ENCODE data around the gene PDXDC1. TPM values are rescaled to one million over a fixed set of nuclear protein-coding genes. Genes with fewer than 3 reads are reported as not detected.
"Not testable (repeated sequence)": the region's sequence is repeated elsewhere in the genome, so short reads cannot be mapped to it uniquely, and the experiment has no call there.

PDXDC1 gene
- total RNA-seq, 2 experiments from 2014 or later = 46.4 to 46.6 TPM

GRCh38 chr16:14958323-14958600 is 16.6 kb upstream of the PDXDC1 start:
- H3K4me3 Mint-ChIP-seq = no peak overlapping the region
- CTCF ChIA-PET = no interaction called here
- no peaks in the 10 kb centered on the region for H3K9me3 Mint-ChIP-seq (ENCODE audit: insufficient read depth)
- H3K36me3 Mint-ChIP-seq (ENCODE audit: low read depth) = no peaks in the 10 kb centered on the region
- no peak for DNase-seq
- peaks cover 9% of the 10 kb centered on the region for H3K27me3 Mint-ChIP-seq (ENCODE audit: low read depth)
- no peaks in the 10 kb centered on the region for H3K4me1 Mint-ChIP-seq (ENCODE audit: low read depth)
- POLR2A ChIA-PET = no interaction called here
- H3K27ac Mint-ChIP-seq = no peak overlapping the region
- ATAC-seq = no peak

- Mint-ChIP-seq H3K27me3 (ENCODE audit: low read depth) (peaks cover 13% of the 10 kb centered on the region), H3K4me1 (ENCODE audit: low read depth) (no peaks in the 10 kb centered on the region), H3K9me3 (ENCODE audit: insufficient read depth) (no peaks in the 10 kb centered on the region), H3K36me3 (ENCODE audit: low read depth) (no peaks in the 10 kb centered on the region), H3K27ac (no peak overlapping the region), H3K4me3 (no peak overlapping the region)
- ChIA-PET POLR2A (no interaction called here), CTCF (no interaction called here)
- DNase-seq (no peak), ATAC-seq (no peak)
These were observed 15.9 kb upstream of the PDXDC1 start for GRCh38 chr16:14958970-14959369.

- ATAC-seq (no peak), DNase-seq (no peak)
- Mint-ChIP-seq H3K36me3 (ENCODE audit: low read depth) (no peaks in the 10 kb centered on the region), H3K27ac (no peak overlapping the region), H3K4me1 (ENCODE audit: low read depth) (no peaks in the 10 kb centered on the region), H3K9me3 (ENCODE audit: insufficient read depth) (no peaks in the 10 kb centered on the region), H3K27me3 (ENCODE audit: low read depth) (peaks cover 14% of the 10 kb centered on the region), H3K4me3 (no peak overlapping the region)
- ChIA-PET POLR2A (no interaction called here), CTCF (no interaction called here)
These were observed 13.2 kb upstream of the PDXDC1 start for GRCh38 chr16:14961405-14962186.

GRCh38 chr16:14963281-14964173 is 11.3 kb upstream of the PDXDC1 start:
- ChIA-PET POLR2A (no interaction called here), CTCF (no interaction called here)
- Mint-ChIP-seq H3K36me3 (ENCODE audit: low read depth) (no peaks in the 10 kb centered on the region), H3K4me3 (no peak overlapping the region), H3K9me3 (ENCODE audit: insufficient read depth) (no peaks in the 10 kb centered on the region), H3K27me3 (ENCODE audit: low read depth) (peaks cover 14% of the 10 kb centered on the region), H3K27ac (no peak overlapping the region), H3K4me1 (ENCODE audit: low read depth) (no peaks in the 10 kb centered on the region)
- DNase-seq (no peak), ATAC-seq (no peak)

- POLR2A ChIA-PET = no interaction called here
- CTCF ChIA-PET = no interaction called here
These were observed 9.5 kb upstream of the PDXDC1 start for GRCh38 chr16:14965328-14965727.

GRCh38 chr16:14969795-14970194 is 5.0 kb upstream of the PDXDC1 start:
- H3K4me1 Mint-ChIP-seq (ENCODE audit: low read depth); H3K4me3 Mint-ChIP-seq; H3K9me3 Mint-ChIP-seq (ENCODE audit: insufficient read depth); H3K36me3 Mint-ChIP-seq (ENCODE audit: low read depth); POLR2A ChIA-PET; H3K27me3 Mint-ChIP-seq (ENCODE audit: low read depth); ATAC-seq; CTCF ChIA-PET; DNase-seq; H3K27ac Mint-ChIP-seq: not testable (repeated sequence)

More at GRCh38 chr16:14965328-14965727, 9.5 kb upstream of the PDXDC1 start:
- Mint-ChIP-seq H3K4me3 (no peak overlapping the region), H3K27ac (no peak overlapping the region), H3K27me3 (ENCODE audit: low read depth) (peaks cover 13% of the 10 kb centered on the region), H3K36me3 (ENCODE audit: low read depth) (no peaks in the 10 kb centered on the region), H3K4me1 (ENCODE audit: low read depth) (no peaks in the 10 kb centered on the region), H3K9me3 (ENCODE audit: insufficient read depth) (no peaks in the 10 kb centered on the region)
- no peak for DNase-seq
- ATAC-seq = no peak

- H3K36me3 Mint-ChIP-seq (ENCODE audit: low read depth); POLR2A ChIA-PET; CTCF ChIA-PET; ATAC-seq; H3K27me3 Mint-ChIP-seq (ENCODE audit: low read depth); H3K4me3 Mint-ChIP-seq; DNase-seq; H3K27ac Mint-ChIP-seq; H3K9me3 Mint-ChIP-seq (ENCODE audit: insufficient read depth): not testable (repeated sequence)
- H3K4me1 Mint-ChIP-seq (ENCODE audit: low read depth) = peaks cover 16% of the 10 kb centered on the region
These were observed 3.1 kb upstream of the PDXDC1 start for GRCh38 chr16:14971621-14972228.

GRCh38 chr16:14973785-14974322 is 972 bp upstream of the PDXDC1 start:
- Mint-ChIP-seq H3K4me3 (peak overlapping the region; percentile 43), H3K4me1 (ENCODE audit: low read depth) (peaks cover 20% of the 10 kb centered on the region)
- CTCF ChIA-PET; POLR2A ChIA-PET; H3K27me3 Mint-ChIP-seq (ENCODE audit: low read depth); DNase-seq; H3K36me3 Mint-ChIP-seq (ENCODE audit: low read depth); H3K27ac Mint-ChIP-seq; H3K9me3 Mint-ChIP-seq (ENCODE audit: insufficient read depth); ATAC-seq: not testable (repeated sequence)

- DNase-seq, CTCF ChIA-PET: not testable (repeated sequence)
These were observed 533 bp upstream of the PDXDC1 start for GRCh38 chr16:14974331-14974655.

GRCh38 chr16:14975418-14976194 is 780 bp downstream of the PDXDC1 start:
- H3K9me3 Mint-ChIP-seq (ENCODE audit: insufficient read depth); CTCF ChIA-PET; H3K36me3 Mint-ChIP-seq (ENCODE audit: low read depth); H3K27me3 Mint-ChIP-seq (ENCODE audit: low read depth); POLR2A ChIA-PET: not testable (repeated sequence)
- ATAC-seq = peak; percentile 29
- peak; percentile 63 for DNase-seq
- Mint-ChIP-seq H3K4me1 (ENCODE audit: low read depth) (peaks cover 20% of the 10 kb centered on the region), H3K4me3 (peak overlapping the region; percentile 85), H3K27ac (peak overlapping the region; percentile 77)

More at GRCh38 chr16:14974331-14974655, 533 bp upstream of the PDXDC1 start:
- H3K36me3 Mint-ChIP-seq (ENCODE audit: low read depth); ATAC-seq; H3K9me3 Mint-ChIP-seq (ENCODE audit: insufficient read depth); POLR2A ChIA-PET; H3K27me3 Mint-ChIP-seq (ENCODE audit: low read depth): not testable (repeated sequence)
- Mint-ChIP-seq H3K4me1 (ENCODE audit: low read depth) (peaks cover 20% of the 10 kb centered on the region), H3K4me3 (peak overlapping the region; percentile 83), H3K27ac (peak overlapping the region; percentile 91)

- H3K27ac Mint-ChIP-seq; H3K9me3 Mint-ChIP-seq (ENCODE audit: insufficient read depth); H3K4me3 Mint-ChIP-seq; H3K36me3 Mint-ChIP-seq (ENCODE audit: low read depth); H3K27me3 Mint-ChIP-seq (ENCODE audit: low read depth); POLR2A ChIA-PET; ATAC-seq; CTCF ChIA-PET; DNase-seq: not testable (repeated sequence)
- H3K4me1 Mint-ChIP-seq (ENCODE audit: low read depth) = peaks cover 20% of the 10 kb centered on the region
These were observed 2.3 kb downstream of the PDXDC1 start for GRCh38 chr16:14976971-14977736.
